GM12878 (cell line): ENCODE measurements around the gene LHFPL2. TPM values are rescaled to one million over a fixed set of nuclear protein-coding genes. Genes with fewer than 3 reads are reported as not detected.

Experiments
- CUX1 ChIP-seq: IDR thresholded peaks from 2 replicates; pipeline ENCODE4 v1.6.1; 2012; ENCODE audit warnings: improper control_type of control experiment, low read depth, low read length; ENCODE audit not compliant: insufficient replicate concordance
- FOS ChIP-seq: IDR thresholded peaks from 3 replicates; pipeline ENCODE4 v1.6.1; 2011; ENCODE audit warnings: borderline replicate concordance; ENCODE audit not compliant: insufficient read length; ENCODE audit errors: extremely low read depth
- HDAC2 ChIP-seq: fragments of 200-600 bp; sonication (generic); IDR thresholded peaks from 2 replicates; pipeline ENCODE4 v1.6.1; 2017
- HDGF ChIP-seq: fragments of 450-650 bp; IDR thresholded peaks from 2 replicates; pipeline ENCODE4 v1.6.1; 2016; ENCODE audit warnings: antibody characterized with exemption
- KAT2A ChIP-seq: conservative IDR thresholded peaks from 2 replicates; pipeline ENCODE4 v1.6.1; 2011; ENCODE audit warnings: low read depth, low read length; ENCODE audit not compliant: control insufficient read depth
- PAX5 ChIP-seq: IDR thresholded peaks from 2 replicates; pipeline ENCODE4 v1.6.1; 2011; ENCODE audit warnings: low read depth, low read length, borderline replicate concordance
- POLR2AphosphoS2 ChIP-seq: IDR thresholded peaks from 2 replicates; pipeline ENCODE4 v1.6.1; 2011; ENCODE audit warnings: low read depth, mild to moderate bottlenecking, low read length, improper control_type of control experiment, moderate library complexity
- REST ChIP-seq: IDR thresholded peaks from 2 replicates; pipeline ENCODE4 v1.6.1; 2012; ENCODE audit warnings: mild to moderate bottlenecking, low read depth, low read length
- SMARCA5 ChIP-seq: fragments of 450-650 bp; IDR thresholded peaks from 2 replicates; pipeline ENCODE4 v1.6.1; 2017; ENCODE audit warnings: mild to moderate bottlenecking
- SP1 ChIP-seq: IDR thresholded peaks from one replicate; pipeline ENCODE4 v1.6.1; 2011; ENCODE audit warnings: low read depth, low read length
- TCF3 ChIP-seq: IDR thresholded peaks from 2 replicates; pipeline ENCODE4 v1.6.1; 2012; ENCODE audit warnings: low read depth, mild to moderate bottlenecking, low read length, borderline replicate concordance; ENCODE audit not compliant: insufficient read depth
- ZNF687 ChIP-seq: fragments of 450-650 bp; IDR thresholded peaks from 2 replicates; pipeline ENCODE4 v1.6.1; 2017; ENCODE audit warnings: mild to moderate bottlenecking, moderate library complexity
- polyA plus RNA-seq, 11 experiments: library from polyadenylated mRNA; depleted of rRNA in 4 of 11; unstranded in 6 of 11; stranded (reverse) in 5 of 11; fragments of >200 nt; fragmentation: Nextera tagmentation in 4 of 11; fragmentation: Illumina TruSeq in 1 of 11; extraction: Ambion mirVana in 4 of 11; extraction: Trizol in 1 of 11; gene quantifications; 1 replicate in 1 of 11; 2 replicates in 10 of 11; pipeline versions ENCODE4 v1.2.1 to v1.2.3, GENCODE V29; 2011 to 2016; ENCODE audit warnings: inconsistent platforms in 2 of 11, missing spikeins in 2 of 11, low read depth in 1 of 11
- total RNA-seq, 4 experiments: library from RNA; depleted of rRNA in 3 of 4; stranded (reverse); fragments of >200 nt in 3 of 4; fragmentation: Illumina TruSeq in 1 of 4; extraction: Trizol in 1 of 4; gene quantifications; 2 replicates each; pipeline versions ENCODE4 v1.2.1 to v1.2.3, GENCODE V29; 2013 to 2021
- TF ChIP-seq, protein P1 (sequence below): IDR thresholded peaks from 2 replicates; pipeline ENCODE4 v1.6.1; 2012; ENCODE audit warnings: low read depth, low read length, improper control_type of control experiment
- TF ChIP-seq, protein P2 (sequence below): IDR thresholded peaks from 2 replicates; pipeline ENCODE4 v1.6.1; 2012; ENCODE audit warnings: low read depth, low read length, improper control_type of control experiment

The LHFPL2 gene
- total and polyA plus RNA-seq, 10 of the 15 experiments (the other 5 are each of a cell fraction or from before 2014, with no cell fraction given), result 4.1 to 21.8 (median 12.5) TPM

GRCh38 chr5:78519198-78519941 is 129.2 kb downstream of the LHFPL2 start (continued):
- no peak for TF ChIP-seq REST
- TF ChIP-seq SP1, result no peak
- no peak for TF ChIP-seq POLR2AphosphoS2
- TF ChIP-seq, protein P1, sequence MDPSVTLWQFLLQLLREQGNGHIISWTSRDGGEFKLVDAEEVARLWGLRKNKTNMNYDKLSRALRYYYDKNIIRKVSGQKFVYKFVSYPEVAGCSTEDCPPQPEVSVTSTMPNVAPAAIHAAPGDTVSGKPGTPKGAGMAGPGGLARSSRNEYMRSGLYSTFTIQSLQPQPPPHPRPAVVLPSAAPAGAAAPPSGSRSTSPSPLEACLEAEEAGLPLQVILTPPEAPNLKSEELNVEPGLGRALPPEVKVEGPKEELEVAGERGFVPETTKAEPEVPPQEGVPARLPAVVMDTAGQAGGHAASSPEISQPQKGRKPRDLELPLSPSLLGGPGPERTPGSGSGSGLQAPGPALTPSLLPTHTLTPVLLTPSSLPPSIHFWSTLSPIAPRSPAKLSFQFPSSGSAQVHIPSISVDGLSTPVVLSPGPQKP, result no peak
- TF ChIP-seq, protein P2, sequence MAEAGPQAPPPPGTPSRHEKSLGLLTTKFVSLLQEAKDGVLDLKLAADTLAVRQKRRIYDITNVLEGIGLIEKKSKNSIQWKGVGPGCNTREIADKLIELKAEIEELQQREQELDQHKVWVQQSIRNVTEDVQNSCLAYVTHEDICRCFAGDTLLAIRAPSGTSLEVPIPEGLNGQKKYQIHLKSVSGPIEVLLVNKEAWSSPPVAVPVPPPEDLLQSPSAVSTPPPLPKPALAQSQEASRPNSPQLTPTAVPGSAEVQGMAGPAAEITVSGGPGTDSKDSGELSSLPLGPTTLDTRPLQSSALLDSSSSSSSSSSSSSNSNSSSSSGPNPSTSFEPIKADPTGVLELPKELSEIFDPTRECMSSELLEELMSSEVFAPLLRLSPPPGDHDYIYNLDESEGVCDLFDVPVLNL, result no peak
- no peak for TF ChIP-seq FOS
- no peak for TF ChIP-seq HDAC2
- TF ChIP-seq CUX1, result no peak
- TF ChIP-seq SMARCA5, result no peak
- no peak for TF ChIP-seq HDGF
- TF ChIP-seq PAX5, result no peak
- TF ChIP-seq ZNF687, result no peak
- no peak for TF ChIP-seq KAT2A
- no peak for TF ChIP-seq TCF3
